COLO829 (cell line): ENCODE measurements around the gene CELSR2.

ENCODE experiments used
- DNase-seq: peaks from one replicate; pipeline ENCODE4 v3.0.0; 2012; ENCODE audit warnings: low spot score

Gene CELSR2

DNA sequence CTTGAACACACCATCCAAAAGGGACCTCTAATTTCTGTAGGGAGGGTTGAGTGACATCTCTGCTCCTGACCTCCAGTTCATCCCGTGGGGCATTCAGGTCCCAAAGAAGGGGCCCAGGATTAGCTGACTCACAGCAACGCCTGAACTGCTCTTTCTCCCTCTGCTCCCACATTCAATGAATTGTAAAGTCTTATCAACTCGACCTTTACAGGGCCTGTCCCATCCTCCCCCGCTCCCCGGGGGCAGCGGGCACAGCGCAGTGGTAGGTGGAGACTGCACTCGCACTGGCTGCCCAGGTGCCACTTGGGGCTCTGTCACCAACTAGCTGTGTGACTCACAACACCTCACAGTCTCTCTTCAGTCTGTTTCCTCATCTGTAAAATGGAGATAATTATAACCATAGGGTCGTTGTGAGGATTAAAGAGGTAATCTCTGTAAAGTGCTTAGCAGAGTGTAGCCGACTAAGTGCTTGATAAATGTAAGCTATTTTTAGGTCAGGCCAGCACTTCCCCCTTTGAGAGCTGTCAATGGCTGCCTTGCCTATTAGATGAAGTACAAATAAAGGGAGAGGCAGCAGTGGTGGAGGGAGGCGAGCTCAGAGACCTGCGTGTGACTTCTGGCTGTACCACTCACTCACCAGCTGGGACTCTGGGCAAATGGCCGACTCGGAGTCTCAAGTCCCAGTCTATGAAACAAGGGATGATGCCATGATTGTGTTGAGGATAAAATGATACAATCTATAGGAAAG lies 58.1 kb downstream of the CELSR2 start:
- no peak for DNase-seq

DNA sequence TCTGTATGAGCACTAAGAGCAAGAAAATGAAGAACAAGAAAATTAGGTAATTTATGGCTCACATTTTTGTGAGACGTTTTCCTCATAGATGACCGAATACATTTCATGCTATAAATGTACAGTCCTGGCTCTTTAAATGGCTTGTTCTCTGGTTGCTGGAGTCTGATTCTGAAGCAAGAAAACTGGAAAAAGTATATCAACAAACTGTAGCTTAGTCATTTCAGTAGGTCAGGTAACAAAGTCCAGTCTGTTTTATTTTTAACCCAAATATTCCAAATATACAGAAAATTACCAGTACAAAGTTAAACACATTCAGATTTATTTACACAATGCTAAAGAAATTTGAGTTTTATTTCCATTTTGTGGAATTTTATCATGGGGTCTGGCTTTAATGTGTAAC lies 60.0 kb downstream of the CELSR2 start:
- DNase-seq: no peak

DNA sequence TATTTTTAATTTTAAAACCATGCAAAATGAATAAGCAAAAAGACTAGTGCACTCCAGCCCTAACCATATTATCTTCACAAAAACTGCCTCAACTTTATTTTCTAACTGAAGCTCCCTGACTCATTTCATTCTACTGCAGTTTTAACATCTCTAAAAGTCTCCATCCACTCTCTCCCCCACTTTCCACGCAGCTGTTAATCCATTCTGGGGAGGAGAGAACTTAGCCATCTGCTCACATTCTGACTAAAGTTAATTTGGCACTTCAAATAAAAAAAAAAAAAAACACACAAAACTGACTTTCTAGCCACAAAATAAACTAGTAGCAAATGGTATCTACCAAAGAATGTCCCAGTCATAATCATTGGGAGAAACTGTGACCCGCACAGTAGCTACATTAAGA lies 62.9 kb downstream of the CELSR2 start:
- no peak for DNase-seq

DNA sequence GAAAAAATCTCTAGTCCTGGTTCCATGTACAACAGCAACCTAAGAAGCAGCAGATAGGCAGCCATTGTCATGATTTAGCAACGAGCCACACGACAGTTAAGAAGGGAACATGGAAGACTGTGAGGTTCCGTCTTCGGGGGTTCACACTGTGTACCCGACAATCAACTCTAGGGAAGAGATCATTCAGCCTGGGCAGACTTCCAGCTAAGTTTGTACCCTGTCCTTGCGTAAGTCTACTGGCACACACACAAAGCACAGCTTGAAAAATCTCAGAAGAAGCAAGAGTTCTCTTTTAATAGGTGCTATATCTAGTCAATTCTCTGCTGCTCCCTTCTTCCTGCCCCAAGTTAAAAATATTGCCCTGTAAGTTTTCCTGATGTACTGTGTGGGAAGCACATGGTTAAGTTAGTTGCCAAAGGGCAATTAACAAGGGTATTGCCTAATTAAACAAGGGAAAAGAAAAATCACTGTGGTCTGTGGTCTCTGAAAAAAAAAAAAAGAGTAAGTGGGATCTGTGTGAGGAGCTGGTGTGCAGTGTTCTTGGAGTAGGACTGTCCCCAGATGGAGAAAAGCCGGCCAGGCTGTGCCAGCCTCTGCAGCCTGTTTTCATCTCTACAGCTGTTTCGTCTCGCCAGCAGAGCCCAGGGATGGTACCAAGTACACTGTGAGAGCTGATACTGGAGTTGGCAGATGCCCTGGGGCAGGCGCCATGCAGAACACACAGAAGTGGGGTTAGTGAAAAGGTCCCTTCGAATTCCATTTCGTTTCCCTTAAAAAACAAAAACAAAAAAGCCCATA lies 63.8 kb downstream of the CELSR2 start:
- DNase-seq: no peak

DNA sequence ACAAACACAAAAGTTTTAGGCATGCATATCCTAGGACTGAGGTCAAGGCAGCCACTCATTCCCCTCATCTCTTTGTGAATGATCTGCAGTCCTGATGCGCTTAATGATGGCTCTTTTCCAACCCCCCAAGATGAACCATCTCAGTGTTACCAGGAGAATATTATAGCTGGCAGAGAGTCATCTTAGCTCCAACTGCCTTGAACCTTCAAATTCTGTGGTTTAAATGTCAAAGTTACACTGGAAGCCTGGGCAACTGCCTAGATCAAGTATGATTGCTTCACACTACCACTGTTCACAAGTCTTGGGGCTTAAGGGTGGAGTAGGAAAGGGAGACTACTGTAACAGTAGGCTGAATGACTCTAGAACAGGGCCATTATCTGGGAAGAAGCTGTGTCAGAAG lies 65.5 kb downstream of the CELSR2 start:
- DNase-seq: no peak

DNA sequence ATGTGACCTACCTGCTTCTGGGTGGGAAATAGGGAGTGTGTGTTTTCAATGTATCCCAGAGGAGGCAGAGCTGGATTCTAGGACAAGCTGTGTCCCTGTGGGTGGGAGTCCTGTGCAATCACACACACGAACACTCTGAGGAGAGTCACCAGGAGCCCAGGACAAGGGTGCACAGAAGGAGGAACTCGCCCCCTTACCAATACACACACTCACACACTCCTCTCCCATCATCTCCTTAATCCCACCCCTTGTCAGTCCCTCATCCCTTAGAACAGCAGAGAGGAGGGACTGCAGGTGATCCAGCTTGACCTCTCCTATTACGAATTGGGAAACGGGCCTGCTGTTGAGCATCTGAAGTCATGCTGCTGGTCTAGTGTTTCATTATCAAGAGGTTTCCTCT lies 65.9 kb downstream of the CELSR2 start:
- DNase-seq: no peak

- DNase-seq: no peak
Observed at GRCh38 chr1:109316506-109316905, 67.2 kb downstream of the CELSR2 start.

DNA sequence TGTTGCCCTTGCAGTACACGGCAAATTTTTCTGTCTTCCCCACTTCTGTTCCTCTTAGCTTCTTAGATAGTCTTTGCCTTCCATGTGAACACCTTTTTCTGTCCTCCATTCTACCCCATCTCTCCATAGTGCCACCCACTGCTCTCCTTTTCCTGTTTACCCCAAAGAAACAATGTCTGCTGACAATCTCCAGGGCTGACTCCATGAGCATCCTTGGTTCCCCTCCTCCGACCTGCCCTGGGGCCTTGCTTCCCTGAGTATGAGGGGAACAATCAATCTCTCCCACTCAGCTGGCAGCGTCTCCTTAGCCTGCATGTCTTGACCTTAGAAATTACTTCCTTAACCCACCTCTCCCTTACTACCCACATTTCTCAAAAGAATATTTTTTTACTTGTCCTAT lies 69.8 kb downstream of the CELSR2 start:
- DNase-seq: no peak

GRCh38 chr1:109322974-109323373 lies 73.6 kb downstream of the CELSR2 start:
- DNase-seq: no peak
